ENCODE data around the gene URAD. TPM values are rescaled to one million over a fixed set of nuclear protein-coding genes. Genes with fewer than 3 reads are reported as not detected.
A peak's percentile ranks its signal among the peaks of the same experiment; 100 is the strongest.
"Not testable (repeated sequence)": the region's sequence is repeated elsewhere in the genome, so short reads cannot be mapped to it uniquely, and the experiment has no call there.

URAD gene
- total RNA-seq, 1 experiment from 2014 or later = not detected

DNA sequence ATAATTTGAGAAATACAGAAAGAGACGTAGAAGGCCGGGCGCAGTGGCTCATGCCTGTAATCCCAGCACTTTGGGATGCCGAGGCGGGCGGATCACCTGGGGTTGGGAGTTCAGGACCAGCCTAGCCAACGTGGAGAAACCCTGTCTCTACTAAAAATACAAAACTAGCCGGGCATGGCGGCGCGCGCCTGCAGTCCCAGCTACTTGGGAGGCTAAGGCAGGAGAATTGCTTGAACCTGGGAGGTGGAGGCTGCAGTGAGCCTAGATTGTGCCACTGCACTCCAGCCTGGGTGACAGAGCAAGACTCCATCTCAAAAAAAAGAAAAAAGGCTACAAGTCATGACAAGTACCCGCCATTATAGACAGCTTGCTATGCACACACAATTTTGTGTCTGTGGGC, 16.5 kb upstream of the URAD start:
- H3K4me3 ChIP-seq, H3K36me3 ChIP-seq, DNase-seq, H3K9me3 ChIP-seq, H3K27me3 ChIP-seq: not testable (repeated sequence)

DNA sequence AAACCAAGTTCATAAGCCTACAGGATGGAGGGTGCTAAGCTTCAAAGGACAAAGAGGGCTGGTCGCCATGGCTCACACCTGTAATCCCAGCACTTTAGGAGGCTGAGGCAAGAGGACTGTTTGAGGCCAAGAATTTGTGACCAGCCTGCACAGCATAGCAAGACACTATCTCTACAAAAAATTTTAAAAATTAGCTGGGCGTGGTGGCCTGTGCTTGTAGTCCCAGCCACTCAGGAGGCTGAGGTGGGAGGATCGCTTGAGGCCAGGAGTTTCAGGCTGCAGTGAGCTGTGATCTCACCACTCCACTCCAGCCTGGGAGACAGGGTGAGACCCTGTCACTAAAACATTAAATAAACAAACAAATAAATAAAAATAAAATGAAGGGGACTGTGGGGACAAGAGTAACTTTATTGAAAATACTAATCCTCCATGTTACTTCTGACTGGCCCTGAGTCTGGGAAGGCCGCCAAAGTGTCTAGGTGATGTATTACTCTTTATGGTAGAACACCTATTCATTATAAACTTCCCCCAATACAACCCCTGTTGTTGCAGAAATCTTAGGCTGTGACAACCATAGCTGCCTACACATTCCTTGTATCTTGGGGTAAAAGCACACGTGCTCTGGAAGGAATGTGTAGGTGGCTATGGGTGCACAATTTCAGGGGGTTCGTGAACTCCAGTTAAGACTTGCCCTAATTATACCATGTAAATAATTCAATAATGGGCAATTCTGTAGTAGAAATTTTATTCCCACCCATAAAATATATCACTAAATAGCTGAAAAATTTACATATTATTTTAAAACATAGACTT, 14.6 kb upstream of the URAD start:
- no peak for DNase-seq
- H3K9me3 ChIP-seq = no peaks in the 10 kb centered on the region
- H3K27me3 ChIP-seq = no peaks in the 10 kb centered on the region
- no peaks in the 10 kb centered on the region for H3K36me3 ChIP-seq
- no peak overlapping the region for H3K4me3 ChIP-seq

DNA sequence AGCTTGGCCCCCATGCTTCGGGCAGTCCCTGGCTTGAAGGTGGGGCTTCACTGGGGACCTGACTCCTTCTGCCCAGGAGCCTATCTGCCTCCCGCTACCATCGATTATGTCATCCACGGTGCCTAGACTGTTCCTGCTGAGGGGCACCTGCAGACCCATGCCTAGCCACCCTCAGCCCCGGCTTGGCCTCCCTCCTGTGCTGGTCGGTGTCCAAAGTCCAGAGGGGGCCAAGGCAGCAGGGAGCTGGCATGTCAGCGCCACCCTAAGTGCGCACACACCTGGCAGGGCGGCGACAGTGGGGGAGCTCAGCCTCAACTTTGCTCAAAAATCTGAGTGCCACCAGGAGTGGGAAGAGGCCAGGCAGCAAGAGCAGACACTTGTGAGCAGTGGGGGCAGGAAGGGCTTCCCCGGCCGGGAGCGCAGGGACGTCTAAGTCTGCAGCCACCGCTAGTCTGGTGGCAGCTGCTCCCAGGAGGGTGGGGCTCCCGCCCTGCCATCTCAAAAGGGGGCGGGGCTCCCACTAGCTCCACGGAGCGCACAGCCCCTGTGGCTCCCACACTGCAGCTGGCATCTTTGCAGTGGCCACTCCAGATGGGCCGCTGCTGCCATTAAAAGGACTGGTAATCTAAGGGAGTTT, 13.5 kb upstream of the URAD start:
- no peak for DNase-seq
- H3K4me3 ChIP-seq = no peak overlapping the region
- H3K9me3 ChIP-seq = no peaks in the 10 kb centered on the region
- no peaks in the 10 kb centered on the region for H3K36me3 ChIP-seq
- no peaks in the 10 kb centered on the region for H3K27me3 ChIP-seq

DNA sequence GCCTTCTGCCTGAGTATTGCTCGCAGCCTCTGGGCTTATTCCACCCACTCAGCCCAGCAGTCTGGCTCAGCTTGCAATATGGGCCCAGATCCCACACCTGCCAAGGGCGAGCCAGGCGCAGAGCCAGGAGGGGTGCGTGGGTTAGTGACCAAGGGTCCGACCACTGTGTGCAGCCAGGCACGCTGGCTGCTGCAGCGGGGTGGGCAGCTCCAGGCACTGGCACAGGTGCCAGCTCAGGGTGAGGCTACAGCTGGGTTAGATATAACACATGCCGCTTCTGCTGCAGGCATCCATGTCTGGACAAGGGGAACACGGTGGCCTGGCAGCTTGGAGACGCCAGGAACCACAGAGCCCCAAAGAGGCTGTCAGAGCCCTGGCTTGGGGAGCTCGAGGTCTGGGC, 12.6 kb upstream of the URAD start:
- Histone ChIP-seq H3K36me3 (no peaks in the 10 kb centered on the region), H3K27me3 (no peaks in the 10 kb centered on the region)
- DNase-seq = peak; percentile 43

DNA sequence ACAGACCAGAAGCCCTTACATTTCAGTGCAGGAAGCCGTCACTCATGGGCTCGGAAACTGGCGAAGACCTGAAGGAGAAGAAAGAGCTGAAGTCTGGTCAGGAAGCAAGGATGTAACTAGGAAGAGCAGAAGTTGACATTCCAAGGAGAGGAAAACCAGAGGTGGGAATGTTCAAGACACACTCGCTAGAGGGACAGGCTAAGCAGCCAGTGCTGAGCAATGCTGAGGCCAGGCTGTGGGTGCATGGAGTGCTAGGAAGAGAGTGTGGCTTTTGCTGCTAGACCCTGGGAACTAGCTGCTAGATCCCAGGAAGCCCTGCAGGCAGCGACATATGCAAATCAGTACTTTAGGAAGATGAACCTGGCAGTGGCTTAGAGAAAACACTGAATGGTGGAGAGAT, 12.1 kb upstream of the URAD start:
- no peak overlapping the region for H3K4me3 ChIP-seq
- H3K9me3 ChIP-seq = no peaks in the 10 kb centered on the region
- H3K36me3 ChIP-seq = no peaks in the 10 kb centered on the region
- H3K27me3 ChIP-seq = no peaks in the 10 kb centered on the region
- DNase-seq = peak; percentile 7

More for the DNA sequence above, 12.6 kb upstream of the URAD start:
- Histone ChIP-seq H3K4me3 (no peak overlapping the region), H3K9me3 (no peaks in the 10 kb centered on the region)

DNA sequence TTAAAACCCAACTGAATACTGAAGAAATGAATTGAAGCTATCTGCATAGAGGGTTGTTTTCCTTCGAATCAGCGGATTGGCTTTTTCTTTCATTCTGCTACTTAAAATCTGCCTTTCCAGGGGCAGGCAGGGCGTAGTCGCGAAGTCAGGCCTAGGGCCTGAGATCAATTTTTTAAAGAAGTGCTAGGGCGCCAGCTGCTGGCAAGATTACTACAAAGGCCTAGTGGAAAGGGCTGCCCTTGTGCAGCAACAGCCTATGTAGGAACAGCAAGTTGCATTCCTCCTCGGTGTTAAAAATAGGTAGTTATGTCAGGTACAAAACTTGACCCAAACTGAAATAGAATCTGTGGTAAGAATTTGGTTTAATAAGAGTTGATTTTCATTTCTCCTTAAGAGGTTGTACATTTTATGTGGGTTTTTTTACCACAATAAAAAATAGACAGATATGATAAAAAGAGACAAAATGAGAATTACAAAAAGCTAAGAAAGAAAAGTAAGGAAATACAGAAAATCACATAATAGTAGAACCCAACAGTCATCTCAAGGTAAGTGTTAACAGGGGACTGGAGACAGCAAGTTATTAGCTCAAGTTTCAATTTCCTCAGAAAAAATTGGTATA, 9.5 kb upstream of the URAD start:
- Histone ChIP-seq H3K27me3 (no peaks in the 10 kb centered on the region), H3K36me3 (no peaks in the 10 kb centered on the region), H3K4me3 (no peak overlapping the region), H3K9me3 (no peaks in the 10 kb centered on the region)
- peak; percentile 55 for DNase-seq

DNA sequence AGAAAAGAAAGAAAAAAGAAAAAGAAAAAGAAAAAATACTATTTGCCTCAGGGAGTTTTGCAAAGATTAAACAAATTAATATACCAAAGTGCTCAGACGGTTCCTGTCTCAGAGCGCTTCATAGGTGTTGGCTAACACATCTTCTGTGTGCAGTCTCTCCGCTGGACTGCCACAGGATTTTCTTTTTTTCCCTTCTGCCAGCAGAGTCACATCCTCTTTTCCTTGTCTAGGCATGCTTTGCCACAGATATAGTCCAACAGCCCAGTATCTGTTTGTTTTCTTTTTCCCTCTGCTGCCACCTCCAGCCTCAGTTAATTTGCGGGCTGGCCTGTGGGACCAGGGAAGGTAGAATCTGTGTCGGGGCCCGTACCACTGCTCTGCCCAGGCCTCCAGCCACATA, 3.4 kb upstream of the URAD start:
- H3K9me3 ChIP-seq = no peaks in the 10 kb centered on the region
- no peak overlapping the region for H3K4me3 ChIP-seq
- H3K36me3 ChIP-seq = no peaks in the 10 kb centered on the region
- no peak for DNase-seq
- no peaks in the 10 kb centered on the region; the same call in 1 of the 2 replicates for H3K27me3 ChIP-seq

DNA sequence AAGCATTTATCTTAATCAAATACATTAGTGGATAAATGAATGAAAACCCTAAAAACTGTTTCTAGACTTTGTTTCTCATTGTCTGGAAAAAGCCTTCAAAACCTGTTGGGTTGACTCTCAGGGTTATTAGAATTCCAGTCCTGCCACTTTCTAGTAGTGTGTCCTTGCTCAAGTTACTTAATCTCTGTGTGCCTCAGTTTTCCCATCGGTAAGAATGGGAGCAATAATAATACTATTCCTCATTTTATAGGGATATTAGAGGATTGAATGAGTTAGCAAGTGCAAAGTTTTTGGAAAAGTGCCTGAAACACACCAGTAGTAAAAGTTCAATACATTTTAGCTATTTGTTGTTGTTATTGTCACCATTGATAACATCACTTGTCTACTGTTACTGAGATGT, 2.9 kb downstream of the URAD start:
- Histone ChIP-seq H3K4me3 (no peak overlapping the region), H3K27me3 (peaks cover 4% of the 10 kb centered on the region; the same call in 1 of the 2 replicates), H3K36me3 (no peaks in the 10 kb centered on the region), H3K9me3 (no peaks in the 10 kb centered on the region)
- no peak for DNase-seq

DNA sequence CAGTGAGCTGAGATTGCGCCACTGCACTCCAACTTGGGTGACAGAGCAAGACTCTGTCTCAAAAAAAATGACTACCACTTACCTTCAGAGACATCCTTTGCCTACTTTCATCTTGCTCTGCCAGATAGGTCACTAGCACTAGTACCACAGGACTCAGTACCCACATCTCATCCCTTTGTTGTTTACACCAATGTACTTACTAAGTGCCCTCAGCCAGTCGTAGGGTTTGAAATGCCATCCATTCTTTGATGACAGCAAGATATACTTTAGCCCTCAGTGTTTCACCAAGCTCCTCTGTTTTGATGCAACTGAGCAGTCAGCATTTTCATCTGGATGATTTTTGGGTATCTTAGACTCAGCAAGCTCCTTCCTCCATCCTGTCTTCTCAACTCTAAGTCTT, 6.1 kb downstream of the URAD start:
- no peak for DNase-seq
- H3K4me3 ChIP-seq = no peak overlapping the region
- peaks cover 25% of the 10 kb centered on the region for H3K27me3 ChIP-seq
- no peaks in the 10 kb centered on the region for H3K36me3 ChIP-seq
- no peaks in the 10 kb centered on the region for H3K9me3 ChIP-seq

DNA sequence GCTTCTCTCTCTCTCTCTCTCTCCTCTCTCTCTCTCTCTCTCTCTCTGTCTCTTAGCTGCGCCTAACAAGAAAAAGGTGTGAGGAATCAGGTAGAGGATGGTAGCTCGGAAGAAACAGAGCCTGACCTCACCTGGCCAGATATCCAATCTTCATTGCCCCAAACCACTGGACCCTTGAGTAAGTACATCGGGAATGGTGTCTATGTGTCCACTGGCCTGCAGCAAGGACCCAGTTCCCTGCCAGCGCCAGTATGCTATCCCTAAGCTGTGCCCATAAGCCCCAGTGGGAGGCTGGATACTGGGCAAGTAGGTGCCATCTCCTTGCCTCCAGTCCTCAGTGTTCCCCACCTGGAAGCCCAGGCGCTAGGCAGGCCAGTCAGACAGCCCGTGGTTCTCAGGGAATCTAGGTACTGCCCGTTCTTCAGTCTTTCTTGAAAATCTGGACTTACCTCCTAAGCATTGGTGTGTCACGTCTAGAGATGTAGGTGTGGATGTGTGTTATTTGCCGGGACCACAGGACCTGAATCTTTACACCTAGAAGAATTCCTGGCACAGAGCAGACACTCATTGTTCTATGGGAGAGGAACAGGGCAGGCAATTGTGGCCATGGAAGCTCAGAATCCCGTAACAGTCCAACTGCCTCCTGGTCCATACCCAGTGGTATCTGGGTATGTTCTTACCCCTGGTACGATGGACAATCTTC, 7.3 kb downstream of the URAD start:
- no peaks in the 10 kb centered on the region for H3K9me3 ChIP-seq
- H3K4me3 ChIP-seq = no peak overlapping the region
- H3K36me3 ChIP-seq = no peaks in the 10 kb centered on the region
- no peak for DNase-seq
- peaks cover 25% of the 10 kb centered on the region for H3K27me3 ChIP-seq

DNA sequence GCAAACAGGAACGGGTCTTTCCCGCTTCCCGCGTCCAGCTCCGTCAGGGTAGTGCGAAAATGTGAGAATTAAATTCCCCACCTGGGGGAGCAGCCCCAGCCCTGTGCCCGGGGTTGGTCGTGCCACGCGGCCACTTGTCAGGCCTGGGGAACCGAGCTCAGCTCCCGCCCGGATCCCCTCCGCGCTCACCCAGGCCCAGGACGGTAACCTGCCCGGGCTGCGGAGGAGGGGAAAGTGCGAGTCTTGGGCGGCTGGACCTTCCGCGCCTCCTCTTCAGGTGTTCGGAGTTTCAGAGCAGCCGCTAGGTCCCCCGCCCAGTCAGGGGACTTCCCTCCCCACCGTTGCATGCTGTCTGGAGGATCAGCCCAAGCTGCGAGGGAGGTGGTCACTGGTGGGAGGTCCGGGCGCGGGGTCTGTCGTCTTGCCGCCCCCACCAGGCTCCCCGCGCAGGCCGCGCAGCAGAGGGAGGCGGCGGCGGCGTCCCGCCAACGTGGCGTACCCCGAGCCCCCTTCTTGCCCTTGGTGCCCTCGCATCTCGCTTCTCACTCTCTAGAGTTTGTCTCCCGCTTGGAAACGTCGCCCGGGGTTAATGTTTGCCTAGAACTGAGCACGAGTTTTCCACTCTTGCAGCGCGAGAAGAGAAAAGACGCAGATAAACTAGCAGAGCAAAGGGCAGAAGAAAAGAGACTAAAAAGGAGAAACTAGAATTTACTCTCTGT, 8.1 kb downstream of the URAD start:
- H3K9me3 ChIP-seq = no peaks in the 10 kb centered on the region
- no peak overlapping the region for H3K4me3 ChIP-seq
- DNase-seq = no peak
- H3K27me3 ChIP-seq = peaks cover 25% of the 10 kb centered on the region
- no peaks in the 10 kb centered on the region for H3K36me3 ChIP-seq

DNA sequence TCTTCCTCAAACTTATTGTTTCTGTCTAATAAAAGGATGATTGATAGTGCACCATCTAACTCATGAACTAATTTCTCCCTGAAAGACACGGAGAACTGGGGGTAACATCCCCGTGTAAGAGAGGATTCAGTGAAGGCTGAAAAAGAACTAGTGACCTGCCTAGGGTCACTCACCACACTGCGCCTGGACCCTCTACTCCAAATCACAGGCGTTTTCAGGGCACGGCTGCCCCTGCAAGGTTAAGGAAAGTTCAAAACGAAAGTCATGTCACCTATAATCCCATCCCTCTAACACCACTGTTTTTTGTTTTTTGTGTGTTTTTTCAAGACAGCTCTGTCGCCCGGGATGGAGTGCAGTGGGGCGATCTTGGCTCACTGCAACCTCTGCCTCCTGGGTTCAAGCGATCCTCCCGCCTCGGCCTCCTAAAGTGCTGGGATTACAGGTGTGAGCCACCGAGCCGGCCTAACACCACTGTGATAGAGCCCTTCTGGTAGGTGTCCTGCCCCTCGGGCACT, 8.7 kb downstream of the URAD start:
- peaks cover 25% of the 10 kb centered on the region for H3K27me3 ChIP-seq
- DNase-seq = no peak
- H3K9me3 ChIP-seq = no peaks in the 10 kb centered on the region
- H3K4me3 ChIP-seq = no peak overlapping the region
- no peaks in the 10 kb centered on the region for H3K36me3 ChIP-seq

DNA sequence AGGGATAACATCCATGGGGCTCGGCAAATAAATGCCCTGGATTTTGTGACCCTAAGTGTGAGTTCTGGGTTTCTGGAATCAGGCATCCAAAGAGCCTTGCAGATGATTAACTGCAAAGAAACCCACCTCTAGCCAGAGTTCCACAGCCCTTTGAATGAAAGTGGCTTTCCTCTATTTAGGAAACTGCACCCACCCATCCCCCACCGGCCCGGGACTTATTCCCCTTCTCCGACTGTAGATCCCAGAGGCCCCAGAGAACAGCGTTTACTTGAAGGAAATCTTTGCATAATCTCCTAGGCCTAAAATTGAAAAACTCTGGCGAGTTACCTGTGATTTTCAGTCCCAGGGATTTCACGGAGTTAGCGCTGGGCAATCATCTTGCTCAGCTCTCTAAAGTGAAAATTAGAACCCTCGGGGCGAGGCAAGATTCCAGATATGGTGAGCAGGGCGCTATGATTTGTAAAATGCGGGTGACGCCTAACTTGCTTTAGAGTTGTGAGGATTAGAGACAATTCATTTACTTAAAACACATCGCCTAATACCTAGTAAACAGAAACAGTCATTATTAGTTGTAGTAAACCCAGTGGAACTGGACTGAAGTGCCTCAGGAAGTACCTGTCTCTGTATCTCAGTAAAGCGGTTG, 9.4 kb downstream of the URAD start:
- no peak for DNase-seq
- Histone ChIP-seq H3K27me3 (peaks cover 25% of the 10 kb centered on the region), H3K9me3 (no peaks in the 10 kb centered on the region), H3K36me3 (no peaks in the 10 kb centered on the region), H3K4me3 (no peak overlapping the region)

DNA sequence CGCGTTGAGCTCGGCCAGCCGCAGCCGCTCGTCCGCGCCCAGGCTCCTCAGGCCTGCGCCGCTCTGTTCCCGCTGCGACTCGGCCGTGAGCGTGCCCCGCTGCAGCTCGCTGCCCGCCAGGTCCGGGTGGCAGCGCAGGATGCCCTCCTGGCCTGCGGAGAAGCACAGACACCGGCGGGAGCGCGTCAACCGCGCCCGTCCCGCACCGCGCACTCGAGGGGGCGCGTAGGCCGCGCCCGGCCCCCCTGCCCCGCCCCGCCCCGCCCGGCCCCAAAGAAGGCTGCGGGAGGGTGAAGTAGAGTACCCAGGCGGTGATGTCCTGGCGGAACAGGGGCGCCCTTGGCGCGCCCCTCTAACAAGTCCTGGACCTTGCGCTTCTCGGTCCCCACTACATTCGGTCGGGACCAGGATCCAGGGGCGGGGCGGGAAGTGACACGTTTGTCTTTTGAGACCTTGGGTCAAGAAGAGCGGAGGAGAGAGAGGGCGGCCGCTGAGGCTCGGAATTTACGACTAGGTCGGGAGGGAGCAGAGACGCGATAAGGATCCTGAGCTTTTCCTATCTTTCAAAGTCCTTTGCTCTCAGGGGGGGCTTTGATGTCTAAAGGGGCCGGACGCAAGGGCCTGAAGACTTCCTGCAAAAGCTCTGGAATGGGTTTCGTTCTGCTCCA, 10.1 kb downstream of the URAD start:
- H3K4me3 ChIP-seq = no peak overlapping the region; the same call in 1 of the 2 replicates
- peaks cover 25% of the 10 kb centered on the region for H3K27me3 ChIP-seq
- H3K36me3 ChIP-seq = no peaks in the 10 kb centered on the region
- DNase-seq = no peak
- no peaks in the 10 kb centered on the region for H3K9me3 ChIP-seq

DNA sequence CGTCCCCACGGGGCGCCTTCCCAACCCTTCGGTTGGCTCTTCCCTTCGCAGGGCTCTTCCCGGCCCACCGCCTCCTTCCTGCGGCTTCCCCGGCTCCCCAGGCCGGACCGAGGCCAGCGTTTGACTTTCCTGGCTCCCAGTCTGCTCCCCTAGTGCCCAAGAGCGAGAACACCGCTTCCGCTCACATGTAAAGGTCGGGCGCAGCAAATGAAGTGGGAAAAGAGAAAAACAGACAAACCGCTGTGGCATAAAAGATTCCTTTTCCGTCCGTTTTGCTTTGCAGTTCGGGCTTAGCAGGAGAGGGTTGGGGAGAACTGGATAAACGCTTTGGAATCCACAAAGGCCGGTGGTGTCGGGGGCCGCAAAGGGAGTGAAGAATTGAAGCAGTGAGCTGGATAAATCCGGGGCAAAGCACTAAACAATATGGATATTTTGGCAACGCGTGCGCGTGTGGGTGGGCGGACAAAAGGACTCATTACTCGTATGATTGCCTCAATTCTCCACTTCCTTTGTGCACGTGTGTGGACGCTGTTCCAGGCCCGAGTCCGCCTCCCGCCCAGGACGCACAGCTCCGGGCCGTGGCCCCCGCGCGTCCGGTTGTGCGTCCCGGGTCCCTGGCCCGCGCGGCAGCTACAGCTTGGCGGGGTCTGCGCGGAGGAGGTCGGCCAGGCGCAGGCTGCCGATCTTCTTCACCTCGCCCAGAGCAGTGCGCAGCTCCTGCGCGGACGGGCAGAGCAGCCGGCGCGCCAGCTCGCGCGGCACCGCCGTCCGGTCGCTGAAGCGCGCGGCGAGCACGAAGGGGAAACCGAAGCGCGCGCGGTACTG, 10.8 kb downstream of the URAD start:
- Histone ChIP-seq H3K36me3 (no peaks in the 10 kb centered on the region), H3K4me3 (no peak overlapping the region; the same call in 1 of the 2 replicates), H3K27me3 (peaks cover 25% of the 10 kb centered on the region), H3K9me3 (no peaks in the 10 kb centered on the region)
- peak; percentile 34 for DNase-seq

Measured in MG63 (cell line).